Central memory CD8-positive, alpha-beta T cell (primary cell): Measurements from ENCODE around the gene SWAP70.
A peak's percentile ranks its signal among the peaks of the same experiment; 100 is the strongest.
"Not testable (repeated sequence)": the region's sequence is repeated elsewhere in the genome, so short reads cannot be mapped to it uniquely, and the experiment has no call there.

Source experiments
- ATAC-seq: fragments of 150-1000 bp; cut with Tn5 transposase; replicated peaks from 2 replicates; pipeline ENCODE4 v1.10.0; 2022; ENCODE audit warnings: mild to moderate bottlenecking, moderate FRiP score, moderate number of reproducible peaks; ENCODE audit not compliant: poor library complexity, severe bottlenecking; ENCODE audit errors: extremely low read depth
- DNase-seq, 2 donors: peaks; one replicate each; pipeline ENCODE4 v3.0.0; 2021; ENCODE audit warnings: low spot score in 2 of 2
- H3K27ac Mint-ChIP-seq: one replicate; pipeline ENCODE4 v1.8.0; 2022; ENCODE audit warnings: low read depth, mild to moderate bottlenecking, moderate library complexity, mixed read lengths
- H3K27me3 Mint-ChIP-seq: one replicate; pipeline ENCODE4 v1.8.0; 2022; ENCODE audit warnings: mixed read lengths
- H3K36me3 Mint-ChIP-seq: one replicate; pipeline ENCODE4 v1.8.0; 2022; ENCODE audit warnings: mild to moderate bottlenecking, moderate library complexity, mixed read lengths; ENCODE audit not compliant: insufficient read depth
- H3K4me1 Mint-ChIP-seq: one replicate; pipeline ENCODE4 v1.8.0; 2022; ENCODE audit warnings: mixed read lengths
- H3K4me3 Mint-ChIP-seq: one replicate; pipeline ENCODE4 v1.8.0; 2022; ENCODE audit warnings: mild to moderate bottlenecking, moderate library complexity, mixed read lengths
- H3K9me3 Mint-ChIP-seq: one replicate; pipeline ENCODE4 v1.8.0; 2022; ENCODE audit warnings: mixed read lengths

The SWAP70 gene

GRCh38 chr11:9681583-9682372, 17.9 kb downstream of the SWAP70 start:
- Mint-ChIP-seq H3K27me3 (no peaks in the 10 kb centered on the region), H3K36me3 (no peaks in the 10 kb centered on the region), H3K9me3 (no peaks in the 10 kb centered on the region), H3K4me1 (no peaks in the 10 kb centered on the region), H3K4me3 (no peak overlapping the region), H3K27ac (no peak overlapping the region)
- no peak for ATAC-seq
- DNase-seq = no peak

- Mint-ChIP-seq H3K27ac (no peak overlapping the region), H3K36me3 (no peaks in the 10 kb centered on the region), H3K4me1 (no peaks in the 10 kb centered on the region), H3K4me3 (no peak overlapping the region), H3K27me3 (no peaks in the 10 kb centered on the region), H3K9me3 (no peaks in the 10 kb centered on the region)
- DNase-seq = no peak
- no peak for ATAC-seq
These were observed 24.0 kb downstream of the SWAP70 start for GRCh38 chr11:9687711-9688477.

- H3K4me1 Mint-ChIP-seq = no peaks in the 10 kb centered on the region
- H3K36me3 Mint-ChIP-seq = no peaks in the 10 kb centered on the region
- ATAC-seq (no peak), DNase-seq (no peak)
- H3K27me3 Mint-ChIP-seq = no peaks in the 10 kb centered on the region
- no peak overlapping the region for H3K4me3 Mint-ChIP-seq
- no peaks in the 10 kb centered on the region for H3K9me3 Mint-ChIP-seq
- no peak overlapping the region for H3K27ac Mint-ChIP-seq
These were observed 25.0 kb downstream of the SWAP70 start for GRCh38 chr11:9688716-9689511.

- Mint-ChIP-seq H3K4me1 (no peaks in the 10 kb centered on the region), H3K27ac (no peak overlapping the region), H3K4me3 (no peak overlapping the region), H3K36me3 (peaks cover 3% of the 10 kb centered on the region), H3K9me3 (no peaks in the 10 kb centered on the region), H3K27me3 (no peaks in the 10 kb centered on the region)
- DNase-seq = no peak
- ATAC-seq = no peak
These were observed 25.8 kb downstream of the SWAP70 start for GRCh38 chr11:9689721-9690120.

GRCh38 chr11:9691865-9692264, 28.0 kb downstream of the SWAP70 start:
- H3K4me1 Mint-ChIP-seq = no peaks in the 10 kb centered on the region
- no peak for ATAC-seq
- peaks cover 3% of the 10 kb centered on the region for H3K36me3 Mint-ChIP-seq
- no peak overlapping the region for H3K27ac Mint-ChIP-seq
- DNase-seq = no peak
- H3K27me3 Mint-ChIP-seq = no peaks in the 10 kb centered on the region
- no peak overlapping the region for H3K4me3 Mint-ChIP-seq
- no peaks in the 10 kb centered on the region for H3K9me3 Mint-ChIP-seq

DNA sequence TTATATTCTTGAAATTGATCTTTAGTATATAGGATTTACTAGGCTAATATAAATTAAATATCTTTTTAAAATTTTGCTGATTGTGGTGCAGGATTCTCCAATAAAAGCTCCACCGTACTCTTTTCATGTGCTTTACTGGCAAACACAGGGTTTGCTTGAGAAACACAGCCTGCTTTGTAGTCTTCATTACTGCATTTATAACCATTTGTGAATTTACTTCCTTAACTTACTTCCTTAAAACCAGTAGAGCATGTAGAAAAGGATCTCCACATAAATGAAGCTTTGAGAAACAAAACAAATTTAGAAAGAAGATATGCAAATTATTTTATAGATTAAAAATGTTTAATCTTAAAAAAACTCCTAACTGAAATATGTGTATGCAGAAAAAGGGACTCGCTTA, 28.8 kb downstream of the SWAP70 start:
- H3K27me3 Mint-ChIP-seq = no peaks in the 10 kb centered on the region
- DNase-seq (no peak), ATAC-seq (no peak)
- peaks cover 3% of the 10 kb centered on the region for H3K36me3 Mint-ChIP-seq
- no peak overlapping the region for H3K4me3 Mint-ChIP-seq
- H3K27ac Mint-ChIP-seq = no peak overlapping the region
- H3K9me3 Mint-ChIP-seq = no peaks in the 10 kb centered on the region
- H3K4me1 Mint-ChIP-seq = no peaks in the 10 kb centered on the region

- DNase-seq = no peak
- H3K4me1 Mint-ChIP-seq = no peaks in the 10 kb centered on the region
- peaks cover 3% of the 10 kb centered on the region for H3K36me3 Mint-ChIP-seq
- H3K27ac Mint-ChIP-seq = no peak overlapping the region
- ATAC-seq = no peak
- H3K9me3 Mint-ChIP-seq = no peaks in the 10 kb centered on the region
- no peaks in the 10 kb centered on the region for H3K27me3 Mint-ChIP-seq
- H3K4me3 Mint-ChIP-seq = no peak overlapping the region
These were observed 30.1 kb downstream of the SWAP70 start for GRCh38 chr11:9693801-9694553.

GRCh38 chr11:9695228-9695627, 31.4 kb downstream of the SWAP70 start:
- H3K27me3 Mint-ChIP-seq, H3K4me3 Mint-ChIP-seq, H3K36me3 Mint-ChIP-seq, H3K9me3 Mint-ChIP-seq, DNase-seq, H3K27ac Mint-ChIP-seq, H3K4me1 Mint-ChIP-seq, ATAC-seq: not testable (repeated sequence)

- Mint-ChIP-seq H3K9me3 (no peaks in the 10 kb centered on the region), H3K4me1 (peaks cover 7% of the 10 kb centered on the region), H3K27ac (no peak overlapping the region), H3K36me3 (peaks cover 3% of the 10 kb centered on the region), H3K27me3 (no peaks in the 10 kb centered on the region), H3K4me3 (no peak overlapping the region)
- DNase-seq = no peak
- ATAC-seq = no peak
These were observed 33.9 kb downstream of the SWAP70 start for GRCh38 chr11:9697766-9698165.

DNA sequence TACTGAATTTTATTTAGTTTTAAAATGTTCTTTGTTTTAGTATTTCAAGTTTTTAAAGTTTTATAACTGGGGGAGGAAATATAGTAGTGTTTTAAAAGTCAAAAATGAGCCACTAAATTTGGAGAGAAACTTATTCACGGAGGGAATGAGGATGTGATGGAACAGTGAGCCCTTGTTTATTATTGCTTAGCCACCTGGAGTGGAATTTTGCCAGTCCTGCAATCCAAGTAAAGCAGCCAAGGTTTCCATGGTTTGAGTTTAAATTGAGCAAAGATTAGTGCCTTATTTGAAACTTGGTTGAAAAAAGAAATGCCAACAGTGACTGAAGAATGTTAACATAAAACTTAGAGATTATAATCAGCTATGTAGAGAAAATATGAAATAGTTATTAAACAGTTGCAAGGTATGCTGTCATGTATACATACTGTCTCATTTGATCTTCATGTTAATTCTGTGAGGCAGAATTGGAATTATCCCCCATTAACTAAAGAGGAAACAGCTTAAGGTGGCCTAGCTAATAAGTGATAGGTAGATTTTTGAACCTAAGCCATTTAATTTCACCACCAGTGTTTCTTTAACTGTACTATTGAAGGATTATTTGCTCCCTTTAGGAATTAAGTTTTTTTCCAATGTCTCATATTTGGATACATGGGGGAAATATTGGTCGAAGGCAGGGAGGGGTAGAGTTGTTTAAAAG, 36.4 kb downstream of the SWAP70 start:
- DNase-seq (no peak), ATAC-seq (no peak)
- Mint-ChIP-seq H3K27ac (no peak overlapping the region), H3K27me3 (no peaks in the 10 kb centered on the region), H3K4me3 (no peak overlapping the region), H3K4me1 (peaks cover 11% of the 10 kb centered on the region), H3K36me3 (no peaks in the 10 kb centered on the region), H3K9me3 (no peaks in the 10 kb centered on the region)

DNA sequence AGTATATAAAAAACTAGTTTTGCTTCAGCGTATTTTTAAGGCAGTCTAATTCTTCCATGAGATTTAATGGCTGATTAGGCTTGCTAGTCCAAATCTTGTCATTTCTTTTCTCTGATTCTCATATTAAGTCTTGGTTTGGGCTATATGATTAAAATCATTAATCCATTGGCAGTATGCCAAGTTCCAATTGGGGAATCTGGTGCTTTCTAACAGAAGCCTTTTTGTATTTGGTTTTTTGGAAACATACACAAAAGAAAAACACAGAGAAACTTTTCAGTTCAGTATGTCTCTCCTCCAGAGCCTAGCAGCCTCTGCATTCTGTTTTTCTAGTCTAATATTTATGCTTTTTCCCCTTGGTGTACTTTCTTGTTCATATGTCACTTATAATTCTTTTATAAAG, 37.9 kb downstream of the SWAP70 start:
- H3K4me1 Mint-ChIP-seq = peaks cover 11% of the 10 kb centered on the region
- H3K27me3 Mint-ChIP-seq = no peaks in the 10 kb centered on the region

GRCh38 chr11:9703280-9703679, 39.4 kb downstream of the SWAP70 start:
- Mint-ChIP-seq H3K27ac (no peak overlapping the region), H3K9me3 (no peaks in the 10 kb centered on the region), H3K4me1 (peaks cover 11% of the 10 kb centered on the region), H3K27me3 (no peaks in the 10 kb centered on the region), H3K4me3 (no peak overlapping the region), H3K36me3 (no peaks in the 10 kb centered on the region)
- ATAC-seq (no peak), DNase-seq (no peak)

More for the DNA sequence above, 37.9 kb downstream of the SWAP70 start:
- Mint-ChIP-seq H3K9me3 (no peaks in the 10 kb centered on the region), H3K36me3 (no peaks in the 10 kb centered on the region), H3K27ac (peak overlapping the region; percentile 60), H3K4me3 (no peak overlapping the region)
- DNase-seq (no peak), ATAC-seq (no peak)
